Measurements from ENCODE around the gene KRTAP5-6. TPM values are rescaled to one million over a fixed set of nuclear protein-coding genes. Genes with fewer than 3 reads are reported as not detected.

Gene KRTAP5-6
- total RNA-seq, 1 experiment from 2014 or later, result not detected

DNA sequence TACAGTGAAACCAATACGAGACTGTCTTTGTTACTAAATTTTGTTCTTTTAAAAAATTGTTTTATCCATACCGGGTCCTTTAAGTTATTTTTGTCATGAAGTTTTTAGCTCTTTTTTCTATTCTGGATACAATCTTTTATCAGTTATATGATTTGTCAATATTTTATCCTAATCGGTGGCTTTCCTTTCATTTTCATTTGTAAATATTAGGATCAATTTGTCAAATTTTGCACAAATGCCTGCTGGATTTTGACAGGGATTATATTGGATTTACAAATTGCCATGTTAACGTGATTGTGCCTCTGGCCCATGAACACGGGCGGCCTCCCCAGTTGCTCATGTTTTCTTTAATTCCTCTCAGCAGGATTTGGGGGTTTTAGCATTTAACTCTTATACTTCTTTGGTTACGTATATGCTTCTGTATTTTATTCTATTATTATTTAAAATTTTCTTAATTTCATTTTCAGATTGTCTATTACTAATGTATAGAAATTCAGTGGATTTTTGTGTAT is 20.7 kb upstream of the KRTAP5-6 start:
- H3K27ac ChIP-seq (ENCODE audit: low read depth, low read length), result no peak overlapping the region
- no peak overlapping the region for H2AFZ ChIP-seq (ENCODE audit: low read depth, low read length, poor library complexity, severe bottlenecking)
- peaks cover 4 to 5% of the 10 kb centered on the region in 2 experiments; a peak in 3 of 4 replicates for H3K4me1 ChIP-seq (ENCODE audit: control insufficient read depth in 1 of 2, insufficient read depth in 2 of 2, low read length in 2 of 2)
- H4K20me1 ChIP-seq (ENCODE audit: insufficient read depth), result no peaks in the 10 kb centered on the region
- ChIA-PET RAD21 (ENCODE audit: low non-redundant PET in 1 of 2, low total read pairs in 2 of 2, uncharacterized antibody in 2 of 2, unreplicated experiment in 2 of 2) (no interaction called here), CTCF (interaction anchor here (1.2 kb wide), 1 partner anchor 156 kb away, joined by 5 read pairs; no protein-coding TSS in a partner anchor), POLR2A (no interaction called here)
- no peaks in the 10 kb centered on the region for H3K36me3 ChIP-seq (ENCODE audit: control insufficient read depth in 1 of 2, insufficient read depth in 2 of 2, low read length in 2 of 2)
- no peaks in the 10 kb centered on the region for H3K79me2 ChIP-seq (ENCODE audit: insufficient read depth, low read length)
- H3K4me2 ChIP-seq (ENCODE audit: low read length), result no peak overlapping the region
- no peak for DNase-seq (ENCODE audit: low read depth, low spot score)
- peaks cover 42% of the 10 kb centered on the region; the same call in 1 of the 2 replicates for H3K27me3 ChIP-seq (ENCODE audit: insufficient read depth, low read length)
- BruUV-seq (replicated peaks), result no TSS peak
- H3K9ac ChIP-seq (ENCODE audit: low read length), result no peak overlapping the region
- intact Hi-C loops (cut with micrococcal nuclease), result no loop called here
- H3K9me2 ChIP-seq (ENCODE audit: insufficient read depth), result no peaks in the 10 kb centered on the region
- no peak overlapping the region for H3K4me3 ChIP-seq (replicated peaks in 1 of 2; ENCODE audit: low read depth in 1 of 2, low read length in 2 of 2)
- no peak for TF ChIP-seq EGR1 (IDR thresholded peaks at IDR 0.05; ENCODE audit: low read depth)
- TF ChIP-seq, protein P1, sequence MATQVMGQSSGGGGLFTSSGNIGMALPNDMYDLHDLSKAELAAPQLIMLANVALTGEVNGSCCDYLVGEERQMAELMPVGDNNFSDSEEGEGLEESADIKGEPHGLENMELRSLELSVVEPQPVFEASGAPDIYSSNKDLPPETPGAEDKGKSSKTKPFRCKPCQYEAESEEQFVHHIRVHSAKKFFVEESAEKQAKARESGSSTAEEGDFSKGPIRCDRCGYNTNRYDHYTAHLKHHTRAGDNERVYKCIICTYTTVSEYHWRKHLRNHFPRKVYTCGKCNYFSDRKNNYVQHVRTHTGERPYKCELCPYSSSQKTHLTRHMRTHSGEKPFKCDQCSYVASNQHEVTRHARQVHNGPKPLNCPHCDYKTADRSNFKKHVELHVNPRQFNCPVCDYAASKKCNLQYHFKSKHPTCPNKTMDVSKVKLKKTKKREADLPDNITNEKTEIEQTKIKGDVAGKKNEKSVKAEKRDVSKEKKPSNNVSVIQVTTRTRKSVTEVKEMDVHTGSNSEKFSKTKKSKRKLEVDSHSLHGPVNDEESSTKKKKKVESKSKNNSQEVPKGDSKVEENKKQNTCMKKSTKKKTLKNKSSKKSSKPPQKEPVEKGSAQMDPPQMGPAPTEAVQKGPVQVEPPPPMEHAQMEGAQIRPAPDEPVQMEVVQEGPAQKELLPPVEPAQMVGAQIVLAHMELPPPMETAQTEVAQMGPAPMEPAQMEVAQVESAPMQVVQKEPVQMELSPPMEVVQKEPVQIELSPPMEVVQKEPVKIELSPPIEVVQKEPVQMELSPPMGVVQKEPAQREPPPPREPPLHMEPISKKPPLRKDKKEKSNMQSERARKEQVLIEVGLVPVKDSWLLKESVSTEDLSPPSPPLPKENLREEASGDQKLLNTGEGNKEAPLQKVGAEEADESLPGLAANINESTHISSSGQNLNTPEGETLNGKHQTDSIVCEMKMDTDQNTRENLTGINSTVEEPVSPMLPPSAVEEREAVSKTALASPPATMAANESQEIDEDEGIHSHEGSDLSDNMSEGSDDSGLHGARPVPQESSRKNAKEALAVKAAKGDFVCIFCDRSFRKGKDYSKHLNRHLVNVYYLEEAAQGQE (IDR thresholded peaks at IDR 0.05; ENCODE audit: low read depth), result no peak
- TF ChIP-seq POLR2AphosphoS5 (IDR thresholded peaks at IDR 0.05; ENCODE audit: low read depth, low read length), result no peak
- no peak for TF ChIP-seq CBX3 (IDR thresholded peaks at IDR 0.05; ENCODE audit: low read depth)
- TF ChIP-seq EZH2 (IDR thresholded peaks at IDR 0.05), result no peak
- no peak for TF ChIP-seq FOSL1 (IDR thresholded peaks at IDR 0.05; ENCODE audit: low read depth)
- TF ChIP-seq, protein P2, sequence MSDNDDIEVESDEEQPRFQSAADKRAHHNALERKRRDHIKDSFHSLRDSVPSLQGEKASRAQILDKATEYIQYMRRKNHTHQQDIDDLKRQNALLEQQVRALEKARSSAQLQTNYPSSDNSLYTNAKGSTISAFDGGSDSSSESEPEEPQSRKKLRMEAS (IDR thresholded peaks at IDR 0.05), result no peak
- no peak for TF ChIP-seq ZFX (IDR thresholded peaks at IDR 0.05)
- TF ChIP-seq ELF1 (IDR thresholded peaks at IDR 0.05; ENCODE audit: borderline replicate concordance, low read depth), result no peak
- TF ChIP-seq EZH2phosphoT487 (IDR thresholded peaks at IDR 0.05; ENCODE audit: borderline replicate concordance), result no peak
- TF ChIP-seq, protein P3, sequence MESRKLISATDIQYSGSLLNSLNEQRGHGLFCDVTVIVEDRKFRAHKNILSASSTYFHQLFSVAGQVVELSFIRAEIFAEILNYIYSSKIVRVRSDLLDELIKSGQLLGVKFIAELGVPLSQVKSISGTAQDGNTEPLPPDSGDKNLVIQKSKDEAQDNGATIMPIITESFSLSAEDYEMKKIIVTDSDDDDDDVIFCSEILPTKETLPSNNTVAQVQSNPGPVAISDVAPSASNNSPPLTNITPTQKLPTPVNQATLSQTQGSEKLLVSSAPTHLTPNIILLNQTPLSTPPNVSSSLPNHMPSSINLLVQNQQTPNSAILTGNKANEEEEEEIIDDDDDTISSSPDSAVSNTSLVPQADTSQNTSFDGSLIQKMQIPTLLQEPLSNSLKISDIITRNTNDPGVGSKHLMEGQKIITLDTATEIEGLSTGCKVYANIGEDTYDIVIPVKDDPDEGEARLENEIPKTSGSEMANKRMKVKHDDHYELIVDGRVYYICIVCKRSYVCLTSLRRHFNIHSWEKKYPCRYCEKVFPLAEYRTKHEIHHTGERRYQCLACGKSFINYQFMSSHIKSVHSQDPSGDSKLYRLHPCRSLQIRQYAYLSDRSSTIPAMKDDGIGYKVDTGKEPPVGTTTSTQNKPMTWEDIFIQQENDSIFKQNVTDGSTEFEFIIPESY (IDR thresholded peaks at IDR 0.05; ENCODE audit: extremely low read depth, insufficient replicate concordance, low read length), result no peak
- ATAC-seq, result no peak
- H3K9me3 ChIP-seq (ENCODE audit: control insufficient read depth in 1 of 2, insufficient read depth in 1 of 2, low read depth in 1 of 2, low read length in 2 of 2), result no peaks in the 10 kb centered on the region
